ENCODE measurements around the gene NPPC. TPM values are rescaled to one million over a fixed set of nuclear protein-coding genes. Genes with fewer than 3 reads are reported as not detected.

The NPPC gene
- total RNA-seq, 3 donors from 2014 or later (not counting 1 experiment from before 2014, with no cell fraction given) = not detected

GRCh38 chr2:231894566-231895380 lies 31.4 kb downstream of the NPPC start:
- Mint-ChIP-seq H3K36me3 (no peaks in the 10 kb centered on the region), H3K4me3 (no peak overlapping the region), H3K27ac (no peak overlapping the region), H3K4me1 (no peaks in the 10 kb centered on the region), H3K9me3 (no peaks in the 10 kb centered on the region), H3K27me3 (ENCODE audit: low read depth in 2 of 2) (peaks cover 0 to 3% of the 10 kb centered on the region in 2 donors)
- Histone ChIP-seq H3K27me3 (ENCODE audit: control insufficient read depth, insufficient read depth, low read length) (no peaks in the 10 kb centered on the region), H3K9me3 (ENCODE audit: control insufficient read depth, insufficient read depth, low read length) (no peaks in the 10 kb centered on the region), H3K4me3 (ENCODE audit: low read length) (no peak overlapping the region), H3K27ac (ENCODE audit: low read length) (no peak overlapping the region), H3K36me3 (ENCODE audit: control insufficient read depth, insufficient read depth, low read length) (no peaks in the 10 kb centered on the region), H3K4me1 (ENCODE audit: control insufficient read depth, insufficient read depth, low read length) (no peaks in the 10 kb centered on the region)
- WGBS (ENCODE audit: insufficient coverage) = 81% methylated on average over 15 of the region's 15 CpGs
- no peak for TF ChIP-seq CTCF (IDR thresholded peaks at IDR 0.05)
- DNase-seq = no peak
- intact Hi-C loops (cut with micrococcal nuclease) = no loop called here
- ATAC-seq = no peak

DNA sequence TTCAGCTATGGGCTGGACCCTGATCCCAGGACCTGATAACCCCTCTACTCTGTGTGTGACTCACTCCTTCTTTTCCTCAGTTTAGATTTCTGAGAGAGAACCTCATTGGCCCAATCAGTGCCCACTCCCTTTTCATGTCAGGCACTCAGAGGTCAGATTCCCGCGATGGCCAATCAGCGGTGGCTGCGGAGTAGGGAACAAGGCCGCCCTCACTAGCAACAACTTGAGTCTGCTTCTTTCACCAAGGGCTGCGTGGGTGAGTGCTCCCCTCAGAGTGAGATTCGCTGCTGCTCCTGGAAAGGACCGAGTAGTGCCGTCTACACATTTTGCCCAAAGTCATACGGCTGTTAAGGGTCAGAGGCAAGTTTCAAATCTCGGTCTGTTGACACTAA lies 34.7 kb downstream of the NPPC start:
- H3K9me3 Mint-ChIP-seq = no peaks in the 10 kb centered on the region
- H3K4me3 ChIP-seq (ENCODE audit: low read length) = no peak overlapping the region
- no peak overlapping the region for H3K4me3 Mint-ChIP-seq
- no peaks in the 10 kb centered on the region for H3K27me3 ChIP-seq (ENCODE audit: control insufficient read depth, insufficient read depth, low read length)
- no peaks in the 10 kb centered on the region for H3K36me3 ChIP-seq (ENCODE audit: control insufficient read depth, insufficient read depth, low read length)
- H3K27ac ChIP-seq (ENCODE audit: low read length) = no peak overlapping the region
- intact Hi-C loops (cut with micrococcal nuclease) = no loop called here
- no peak overlapping the region for H3K27ac Mint-ChIP-seq
- no peaks in the 10 kb centered on the region for H3K4me1 ChIP-seq (ENCODE audit: control insufficient read depth, insufficient read depth, low read length)
- H3K4me1 Mint-ChIP-seq = no peaks in the 10 kb centered on the region
- ATAC-seq = no peak
- no peaks in the 10 kb centered on the region for H3K9me3 ChIP-seq (ENCODE audit: control insufficient read depth, insufficient read depth, low read length)
- no peaks in the 10 kb centered on the region for H3K36me3 Mint-ChIP-seq
- H3K27me3 Mint-ChIP-seq (ENCODE audit: low read depth in 2 of 2) = peaks cover 3 to 10% of the 10 kb centered on the region in 2 donors
- DNase-seq = no peak
- no peak for TF ChIP-seq CTCF (IDR thresholded peaks at IDR 0.05)
- 79% methylated on average over 11 of the region's 11 CpGs for WGBS (ENCODE audit: insufficient coverage)

DNA sequence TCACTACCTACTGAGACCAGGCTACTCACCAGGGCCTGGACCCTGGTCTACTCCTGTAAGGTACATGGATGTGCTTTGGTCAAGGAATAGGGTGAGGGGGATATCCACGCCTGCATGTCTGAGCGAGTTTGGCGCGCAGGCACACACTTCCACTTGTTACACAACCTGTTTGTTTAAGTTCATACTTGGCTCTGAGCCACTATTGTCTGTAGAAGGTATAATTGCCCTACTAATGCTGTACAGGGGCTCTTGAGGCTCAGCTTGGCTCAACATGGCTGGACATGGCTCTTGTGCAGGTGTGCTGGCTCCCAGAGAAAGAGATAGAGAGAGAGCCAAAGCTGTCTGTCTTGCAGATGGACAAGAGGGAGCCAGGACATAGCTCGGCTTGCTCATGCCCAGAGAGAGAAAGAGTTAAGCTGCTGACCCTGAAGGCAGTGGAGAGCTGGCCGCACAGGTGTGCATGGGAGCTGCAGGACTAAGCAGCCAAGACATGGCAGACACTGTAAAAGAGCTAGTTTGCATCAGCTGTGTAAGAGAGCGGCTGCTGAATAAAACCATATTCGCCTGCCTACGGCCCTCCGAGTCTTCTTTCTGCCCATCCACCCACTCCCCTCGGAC lies 35.2 kb downstream of the NPPC start:
- 90% methylated on average over 7 of the region's 11 CpGs for WGBS (ENCODE audit: insufficient coverage)
- DNase-seq = no peak
- no peak overlapping the region for H3K4me3 Mint-ChIP-seq
- no peak for TF ChIP-seq CTCF (IDR thresholded peaks at IDR 0.05)
- Histone ChIP-seq H3K9me3 (ENCODE audit: control insufficient read depth, insufficient read depth, low read length) (peaks cover 1% of the 10 kb centered on the region), H3K27ac (ENCODE audit: low read length) (no peak overlapping the region), H3K4me3 (ENCODE audit: low read length) (no peak overlapping the region), H3K36me3 (ENCODE audit: control insufficient read depth, insufficient read depth, low read length) (no peaks in the 10 kb centered on the region), H3K4me1 (ENCODE audit: control insufficient read depth, insufficient read depth, low read length) (no peaks in the 10 kb centered on the region), H3K27me3 (ENCODE audit: control insufficient read depth, insufficient read depth, low read length) (no peaks in the 10 kb centered on the region)
- no peaks in the 10 kb centered on the region for H3K36me3 Mint-ChIP-seq
- H3K9me3 Mint-ChIP-seq = no peaks in the 10 kb centered on the region
- intact Hi-C loops (cut with micrococcal nuclease) = no loop called here
- no peak overlapping the region for H3K27ac Mint-ChIP-seq
- peaks cover 8 to 11% of the 10 kb centered on the region in 2 donors for H3K27me3 Mint-ChIP-seq (ENCODE audit: low read depth in 2 of 2)
- H3K4me1 Mint-ChIP-seq = no peaks in the 10 kb centered on the region
- ATAC-seq = no peak
